DND-41 (cell line): ENCODE measurements around the gene PCID2.

Experiments
- ATAC-seq: fragments of 200-7000 bp; cut with Tn5 transposase; 3 replicates; pipeline ENCODE4 v1.9.1; 2021; ENCODE audit warnings: low read depth; ENCODE audit not compliant: insufficient read depth
- DNase-seq: peaks from one replicate; pipeline ENCODE4 v3.0.0-alpha.2; 2020
- H2AFZ ChIP-seq: 2 replicates; pipeline ENCODE4 v1.6.0; 2012; ENCODE audit warnings: low read depth, low read length
- H3K27ac ChIP-seq: 2 replicates; pipeline ENCODE4 v1.5.1; 2012; ENCODE audit warnings: low read length, inconsistent platforms
- H3K27me3 ChIP-seq: fragments of 200-600 bp; sonication (generic); 2 replicates; pipeline ENCODE4 v1.6.0; 2012; ENCODE audit warnings: low read length, mild to moderate bottlenecking, inconsistent platforms; ENCODE audit not compliant: insufficient read depth, poor library complexity
- H3K36me3 ChIP-seq: 2 replicates; pipeline ENCODE4 v1.5.1; 2012; ENCODE audit warnings: low read length, inconsistent platforms; ENCODE audit not compliant: insufficient read depth
- H3K4me1 ChIP-seq: 2 replicates; pipeline ENCODE4 v1.5.1; 2012; ENCODE audit warnings: mild to moderate bottlenecking, low read length; ENCODE audit not compliant: insufficient read depth
- H3K4me2 ChIP-seq: 2 replicates; pipeline ENCODE4 v1.6.0; 2012; ENCODE audit warnings: mild to moderate bottlenecking, moderate library complexity, low read length, inconsistent platforms; ENCODE audit not compliant: insufficient read depth
- H3K4me3 ChIP-seq, 2 experiments: fragments of 200-600 bp in 1 of 2; shearing (Covaris generic) in 1 of 2; 2 replicates each; pipeline ENCODE4 v1.5.1; 2012 to 2016; ENCODE audit warnings: inconsistent platforms in 2 of 2, low read length in 2 of 2, mild to moderate bottlenecking in 2 of 2, low read depth in 1 of 2, moderate library complexity in 1 of 2
- H3K79me2 ChIP-seq: 2 replicates; pipeline ENCODE4 v1.6.0; 2012; ENCODE audit warnings: low read length, inconsistent platforms; ENCODE audit not compliant: insufficient read depth
- H3K9ac ChIP-seq: 2 replicates; pipeline ENCODE4 v1.6.0; 2012; ENCODE audit warnings: low read depth, mild to moderate bottlenecking, inconsistent platforms, low read length, moderate library complexity
- H3K9me3 ChIP-seq: 2 replicates; pipeline ENCODE4 v1.5.1; 2012; ENCODE audit warnings: low read length, moderate library complexity, mild to moderate bottlenecking, inconsistent platforms; ENCODE audit not compliant: insufficient read depth, severe bottlenecking
- H4K20me1 ChIP-seq: 2 replicates; pipeline ENCODE4 v1.6.0; 2012; ENCODE audit warnings: low read length; ENCODE audit not compliant: insufficient read depth
- EZH2 ChIP-seq: IDR thresholded peaks from 3 replicates; pipeline ENCODE4 v1.6.1; 2012; ENCODE audit warnings: borderline replicate concordance, low read depth, mild to moderate bottlenecking, moderate library complexity, low read length, inconsistent platforms; ENCODE audit not compliant: severe bottlenecking
- TF ChIP-seq, protein P1 (sequence below): IDR thresholded peaks from 2 replicates; pipeline ENCODE4 v1.5.1; 2012; ENCODE audit warnings: borderline replicate concordance, low read length, moderate library complexity, mild to moderate bottlenecking; ENCODE audit not compliant: poor library complexity, severe bottlenecking; ENCODE audit errors: extremely low read depth

Gene PCID2

DNA sequence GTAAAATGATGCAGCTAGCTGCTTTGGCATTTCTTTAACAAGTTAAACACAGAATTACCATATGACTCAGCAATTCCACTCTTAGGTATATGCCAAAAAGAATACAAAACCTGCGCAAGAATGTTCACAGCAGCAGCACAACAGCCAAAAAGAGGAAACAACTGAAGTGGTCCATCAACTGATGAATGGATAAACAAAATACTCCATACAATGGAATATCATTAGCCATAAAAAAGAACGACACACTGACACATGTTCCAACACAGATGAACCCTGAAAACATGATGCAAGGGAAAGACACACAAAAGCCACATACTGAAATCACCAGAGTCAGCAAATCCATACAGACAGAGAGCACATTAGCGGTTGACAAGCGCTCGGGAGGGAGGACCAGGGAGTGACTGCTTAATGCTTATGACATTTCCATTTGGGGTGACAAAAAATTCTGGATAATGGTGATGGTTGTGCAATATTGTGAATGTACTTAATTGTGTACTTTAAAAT, 3.0 kb downstream of the PCID2 start:
- H3K9ac ChIP-seq, result no peak overlapping the region
- peaks cover 91% of the 10 kb centered on the region for H3K79me2 ChIP-seq
- H4K20me1 ChIP-seq, result peaks cover 49% of the 10 kb centered on the region
- peak overlapping the region; percentile 84; the same call in 1 of the 2 replicates for H3K4me2 ChIP-seq
- TF ChIP-seq, protein P1, sequence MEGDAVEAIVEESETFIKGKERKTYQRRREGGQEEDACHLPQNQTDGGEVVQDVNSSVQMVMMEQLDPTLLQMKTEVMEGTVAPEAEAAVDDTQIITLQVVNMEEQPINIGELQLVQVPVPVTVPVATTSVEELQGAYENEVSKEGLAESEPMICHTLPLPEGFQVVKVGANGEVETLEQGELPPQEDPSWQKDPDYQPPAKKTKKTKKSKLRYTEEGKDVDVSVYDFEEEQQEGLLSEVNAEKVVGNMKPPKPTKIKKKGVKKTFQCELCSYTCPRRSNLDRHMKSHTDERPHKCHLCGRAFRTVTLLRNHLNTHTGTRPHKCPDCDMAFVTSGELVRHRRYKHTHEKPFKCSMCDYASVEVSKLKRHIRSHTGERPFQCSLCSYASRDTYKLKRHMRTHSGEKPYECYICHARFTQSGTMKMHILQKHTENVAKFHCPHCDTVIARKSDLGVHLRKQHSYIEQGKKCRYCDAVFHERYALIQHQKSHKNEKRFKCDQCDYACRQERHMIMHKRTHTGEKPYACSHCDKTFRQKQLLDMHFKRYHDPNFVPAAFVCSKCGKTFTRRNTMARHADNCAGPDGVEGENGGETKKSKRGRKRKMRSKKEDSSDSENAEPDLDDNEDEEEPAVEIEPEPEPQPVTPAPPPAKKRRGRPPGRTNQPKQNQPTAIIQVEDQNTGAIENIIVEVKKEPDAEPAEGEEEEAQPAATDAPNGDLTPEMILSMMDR, result no peak
- no peak for TF ChIP-seq EZH2
- H2AFZ ChIP-seq, result no peak overlapping the region
- no peak overlapping the region for H3K27ac ChIP-seq
- no peak for ATAC-seq
- DNase-seq, result no peak
- no peaks in the 10 kb centered on the region for H3K27me3 ChIP-seq
- peaks cover 52% of the 10 kb centered on the region for H3K4me1 ChIP-seq
- peaks cover 31% of the 10 kb centered on the region for H3K36me3 ChIP-seq
- no peak overlapping the region for H3K4me3 ChIP-seq
- H3K9me3 ChIP-seq, result no peaks in the 10 kb centered on the region

DNA sequence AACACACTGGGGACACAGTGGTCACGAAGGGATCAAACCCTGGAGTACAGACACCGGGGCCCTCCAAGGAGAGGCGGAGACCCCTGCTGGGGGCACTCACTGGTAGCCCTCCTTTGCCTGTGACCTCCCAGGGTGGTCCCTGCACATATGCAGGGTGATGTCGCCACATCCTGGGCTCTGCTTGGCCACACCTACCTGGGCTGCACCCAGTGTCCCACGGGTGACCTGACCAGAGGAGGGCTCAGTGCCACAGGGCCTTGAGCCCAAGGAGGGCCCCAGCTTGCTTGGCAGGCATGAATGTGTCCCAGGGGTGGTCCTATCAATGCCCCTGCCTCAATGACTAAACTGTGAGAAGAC, 4.1 kb downstream of the PCID2 start:
- ATAC-seq, result no peak
- no peak overlapping the region for H3K27ac ChIP-seq
- H3K9me3 ChIP-seq, result no peaks in the 10 kb centered on the region
- H4K20me1 ChIP-seq, result peaks cover 59% of the 10 kb centered on the region
- H3K9ac ChIP-seq, result no peak overlapping the region
- peaks cover 46% of the 10 kb centered on the region for H3K4me1 ChIP-seq
- no peak for DNase-seq
- H3K4me3 ChIP-seq, result no peak overlapping the region
- H2AFZ ChIP-seq, result no peak overlapping the region
- H3K27me3 ChIP-seq, result no peaks in the 10 kb centered on the region
- peaks cover 92% of the 10 kb centered on the region for H3K79me2 ChIP-seq
- no peak for TF ChIP-seq EZH2
- TF ChIP-seq, protein P1, result no peak
- peaks cover 41% of the 10 kb centered on the region for H3K36me3 ChIP-seq
- H3K4me2 ChIP-seq, result no peak overlapping the region

DNA sequence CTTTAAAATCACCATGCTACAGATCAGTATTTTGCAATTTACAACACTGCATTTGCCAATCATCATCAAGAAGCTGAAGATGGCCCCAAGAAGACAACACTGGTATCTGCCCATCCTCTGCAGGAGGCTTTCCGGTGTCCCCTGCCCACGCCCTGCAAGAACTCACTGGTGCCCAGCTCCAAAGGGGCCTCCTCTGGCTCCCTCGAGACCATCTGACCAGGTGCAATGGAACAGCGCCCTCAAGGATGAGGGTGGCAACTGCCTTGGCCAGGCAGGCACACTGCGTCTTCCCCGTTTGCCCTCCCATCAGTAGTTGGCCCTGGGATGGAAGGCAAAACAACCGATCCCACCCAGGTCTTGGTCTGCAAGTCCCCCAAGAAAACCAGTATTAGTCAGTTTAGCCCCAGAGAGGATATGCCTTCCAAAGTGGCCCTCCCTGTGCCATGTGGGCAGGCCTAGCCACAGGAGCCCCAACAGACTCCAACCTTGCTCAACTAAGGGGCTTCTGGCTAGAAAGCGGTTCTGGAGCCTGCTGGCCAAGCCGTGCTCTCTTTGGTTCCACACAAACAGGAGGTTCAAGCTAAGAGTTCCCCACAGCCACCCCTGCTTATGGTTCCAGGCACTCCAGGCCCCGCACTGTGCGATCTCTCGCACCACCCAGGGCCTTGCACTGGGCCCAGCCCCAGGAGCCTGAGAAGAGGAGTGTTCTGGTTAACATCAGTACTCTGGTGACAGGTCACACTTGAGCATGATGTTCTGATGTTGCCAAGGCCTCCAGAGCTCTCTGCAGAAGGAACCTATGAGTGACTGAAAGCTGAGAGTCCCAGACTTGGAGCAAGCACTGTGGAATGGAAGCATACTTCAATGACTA, 4.7 kb downstream of the PCID2 start:
- Histone ChIP-seq H3K36me3 (peaks cover 48% of the 10 kb centered on the region), H3K4me3 (no peak overlapping the region), H3K27ac (no peak overlapping the region), H3K4me1 (peaks cover 46% of the 10 kb centered on the region), H3K9ac (no peak overlapping the region; the same call in 1 of the 2 replicates), H4K20me1 (peaks cover 63% of the 10 kb centered on the region), H3K79me2 (peaks cover 98% of the 10 kb centered on the region), H3K9me3 (no peaks in the 10 kb centered on the region), H3K4me2 (peak overlapping the region; percentile 14; the same call in 1 of the 2 replicates), H3K27me3 (no peaks in the 10 kb centered on the region), H2AFZ (no peak overlapping the region)
- DNase-seq, result no peak
- TF ChIP-seq EZH2, result no peak
- TF ChIP-seq, protein P1, result no peak
- no peak for ATAC-seq
